HepG2 (cell line): ENCODE results near the gene MRPL58. TPM values are rescaled to one million over a fixed set of nuclear protein-coding genes. Genes with fewer than 3 reads are reported as not detected.

Source experiments
- KMT2B ChIP-seq: IDR thresholded peaks from 2 replicates; pipeline ENCODE4 v1.6.1; 2016; ENCODE audit warnings: missing genetic modification reagents, missing compliant biosample characterization
- MEF2D ChIP-seq: sonication (generic); formaldehyde crosslinking; IDR thresholded peaks from 2 replicates; pipeline ENCODE4 v1.5.1; 2020; ENCODE audit warnings: mild to moderate bottlenecking, missing genetic modification reagents
- MTF1 ChIP-seq: sonication (generic); formaldehyde crosslinking; IDR thresholded peaks from 2 replicates; pipeline ENCODE4 v1.5.0; 2020; ENCODE audit warnings: missing genetic modification reagents
- MXI1 ChIP-seq: IDR thresholded peaks from 3 replicates; pipeline ENCODE4 v1.6.1; 2012; ENCODE audit warnings: low read depth, low read length, inconsistent platforms, borderline replicate concordance
- MYC ChIP-seq: sonication (generic); formaldehyde crosslinking; IDR thresholded peaks from 2 replicates; pipeline ENCODE4 v1.9.0; 2021; ENCODE audit warnings: missing genetic modification reagents, borderline replicate concordance
- PCBP2 ChIP-seq: fragments of 200-400 bp; formaldehyde crosslinking; optimal IDR thresholded peaks from 2 replicates; pipeline ENCODE3; 2018; ENCODE audit warnings: low read length, low read depth; ENCODE audit not compliant: poor library complexity, severe bottlenecking
- RARA ChIP-seq: IDR thresholded peaks from 2 replicates; pipeline ENCODE4 v1.6.1; 2016; ENCODE audit warnings: missing genetic modification reagents, missing compliant biosample characterization
- RXRA ChIP-seq: sonication (generic); formaldehyde crosslinking; IDR thresholded peaks from 2 replicates; pipeline ENCODE4 v1.5.1; 2020; ENCODE audit warnings: missing genetic modification reagents
- YEATS2 ChIP-seq: sonication (generic); formaldehyde crosslinking; IDR thresholded peaks from 2 replicates; pipeline ENCODE4 v1.4.0; 2020; ENCODE audit warnings: missing genetic modification reagents, borderline replicate concordance
- ZNF12 ChIP-seq: sonication (generic); formaldehyde crosslinking; IDR thresholded peaks from 2 replicates; pipeline ENCODE4 v1.5.0; 2020; ENCODE audit warnings: missing genetic modification reagents
- ZNF274 ChIP-seq: sonication (generic); formaldehyde crosslinking; IDR thresholded peaks from 2 replicates; pipeline ENCODE4 v1.5.1; 2020; ENCODE audit warnings: mild to moderate bottlenecking, missing genetic modification reagents
- ZNF367 ChIP-seq: sonication (generic); formaldehyde crosslinking; IDR thresholded peaks from 2 replicates; pipeline ENCODE4 v1.4.0; 2020; ENCODE audit warnings: missing genetic modification reagents, borderline replicate concordance
- ZNF841 ChIP-seq: sonication (generic); formaldehyde crosslinking; IDR thresholded peaks from 2 replicates; pipeline ENCODE4 v1.8.1; 2023; ENCODE audit warnings: missing genetic modification reagents, borderline replicate concordance
- ZNF883 ChIP-seq: sonication (generic); formaldehyde crosslinking; IDR thresholded peaks from 2 replicates; pipeline ENCODE4 v1.5.1; 2020; ENCODE audit warnings: mild to moderate bottlenecking, missing genetic modification reagents; ENCODE audit errors: not compliant biosample characterization
- polyA plus RNA-seq, 8 experiments: library from polyadenylated mRNA; depleted of rRNA in 3 of 8; stranded (reverse) in 7 of 8; unstranded in 1 of 8; fragments of >200 nt; fragmentation: Illumina TruSeq in 4 of 8; extraction: Trizol in 4 of 8; gene quantifications; 2 replicates each; pipeline versions ENCODE4 v1.2.1 to v1.2.3, GENCODE V29; 2011 to 2016; ENCODE audit warnings: low read depth in 4 of 8, missing spikeins in 1 of 8, mixed read lengths in 1 of 8; ENCODE audit not compliant: insufficient read depth in 1 of 8
- total RNA-seq, 5 experiments: library from RNA; depleted of rRNA; stranded (reverse); fragments of >200 nt; fragmentation: Illumina TruSeq; extraction: Trizol; gene quantifications; 2 replicates each; pipeline ENCODE4 v1.2.3, GENCODE V29; 2016; ENCODE audit warnings: low read depth in 1 of 5
- TF ChIP-seq, protein P1 (sequence below): sonication (generic); formaldehyde crosslinking; IDR thresholded peaks from 2 replicates; pipeline ENCODE4; 2020; ENCODE audit warnings: missing genetic modification reagents, mild to moderate bottlenecking, borderline replicate concordance
- TF ChIP-seq, protein P2 (sequence below): sonication (generic); formaldehyde crosslinking; conservative IDR thresholded peaks from 2 replicates; pipeline ENCODE4 v1.4.0; 2020; ENCODE audit warnings: missing genetic modification reagents
- TF ChIP-seq, protein P3 (sequence below): sonication (generic); formaldehyde crosslinking; IDR thresholded peaks from 2 replicates; pipeline ENCODE4 v1.8.1; 2023; ENCODE audit warnings: mild to moderate bottlenecking, moderate library complexity, missing genetic modification reagents
- TF ChIP-seq, protein P4 (sequence below), 2 experiments: sonication (generic) in 1 of 2; formaldehyde crosslinking in 1 of 2; IDR thresholded peaks; 2 replicates each; pipeline versions ENCODE4 v1.4.0 to v1.6.1; 2016 to 2020; ENCODE audit warnings: borderline replicate concordance in 1 of 2, low read depth in 1 of 2, mild to moderate bottlenecking in 1 of 2, missing genetic modification reagents in 1 of 2

Gene MRPL58
- total and polyA plus RNA-seq, 2 of the 13 experiments (the other 11 are each of a cell fraction or from before 2014, with no cell fraction given) = 44.9 to 68.9 TPM

DNA sequence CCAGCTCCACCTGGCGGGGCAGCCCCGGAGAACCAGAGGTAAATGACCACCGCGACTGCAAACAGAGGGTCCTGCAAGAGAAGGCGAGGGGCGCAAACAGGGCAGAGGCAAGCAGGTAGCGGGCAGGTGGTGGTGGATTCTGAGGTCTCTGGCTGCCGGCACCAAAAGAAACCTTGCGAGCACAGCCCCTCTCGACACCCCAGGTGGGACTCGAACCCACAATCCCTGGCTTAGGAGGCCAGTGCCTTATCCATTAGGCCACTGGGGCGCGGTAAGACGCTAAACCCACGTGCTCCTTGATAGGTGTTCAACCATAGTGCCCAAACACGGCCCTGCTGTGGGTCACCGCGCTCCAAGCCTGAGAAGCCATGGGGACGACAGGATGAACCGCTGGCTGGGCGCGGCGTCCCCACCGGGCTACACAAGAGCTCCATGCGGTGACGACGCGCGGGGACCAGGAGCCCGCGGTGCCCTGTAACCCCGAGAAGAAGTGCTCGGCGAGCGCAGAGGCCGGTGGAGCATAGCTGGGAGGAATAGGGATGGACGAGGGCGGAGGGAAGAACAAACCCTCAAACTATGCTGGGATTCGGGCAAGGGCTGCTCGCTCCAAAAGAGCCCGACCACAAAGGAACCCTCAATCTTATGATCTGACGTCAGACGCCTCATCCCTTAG is 21.9 kb downstream of the MRPL58 start (continued):
- TF ChIP-seq, protein P1, sequence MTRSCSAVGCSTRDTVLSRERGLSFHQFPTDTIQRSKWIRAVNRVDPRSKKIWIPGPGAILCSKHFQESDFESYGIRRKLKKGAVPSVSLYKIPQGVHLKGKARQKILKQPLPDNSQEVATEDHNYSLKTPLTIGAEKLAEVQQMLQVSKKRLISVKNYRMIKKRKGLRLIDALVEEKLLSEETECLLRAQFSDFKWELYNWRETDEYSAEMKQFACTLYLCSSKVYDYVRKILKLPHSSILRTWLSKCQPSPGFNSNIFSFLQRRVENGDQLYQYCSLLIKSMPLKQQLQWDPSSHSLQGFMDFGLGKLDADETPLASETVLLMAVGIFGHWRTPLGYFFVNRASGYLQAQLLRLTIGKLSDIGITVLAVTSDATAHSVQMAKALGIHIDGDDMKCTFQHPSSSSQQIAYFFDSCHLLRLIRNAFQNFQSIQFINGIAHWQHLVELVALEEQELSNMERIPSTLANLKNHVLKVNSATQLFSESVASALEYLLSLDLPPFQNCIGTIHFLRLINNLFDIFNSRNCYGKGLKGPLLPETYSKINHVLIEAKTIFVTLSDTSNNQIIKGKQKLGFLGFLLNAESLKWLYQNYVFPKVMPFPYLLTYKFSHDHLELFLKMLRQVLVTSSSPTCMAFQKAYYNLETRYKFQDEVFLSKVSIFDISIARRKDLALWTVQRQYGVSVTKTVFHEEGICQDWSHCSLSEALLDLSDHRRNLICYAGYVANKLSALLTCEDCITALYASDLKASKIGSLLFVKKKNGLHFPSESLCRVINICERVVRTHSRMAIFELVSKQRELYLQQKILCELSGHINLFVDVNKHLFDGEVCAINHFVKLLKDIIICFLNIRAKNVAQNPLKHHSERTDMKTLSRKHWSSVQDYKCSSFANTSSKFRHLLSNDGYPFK = 0 out of 2 replicates have a peak, but pooled peaks have one; percentile 10
- no peak; the same call in 1 of the 2 replicates for TF ChIP-seq RARA (CRISPR knock-in tag)
- TF ChIP-seq KMT2B = 0 out of 2 replicates have a peak, but pooled peaks have one; percentile 40
- peak; percentile 12; the same call in 1 of the 2 replicates for TF ChIP-seq RXRA
- TF ChIP-seq MEF2D (CRISPR knock-in tag) = peak; percentile 84; the same call in 1 of the 2 replicates
- TF ChIP-seq MXI1 = peak; percentile 91; the same call in 2 of the 3 replicates
- no peak for TF ChIP-seq ZNF367 (CRISPR knock-in tag)
- TF ChIP-seq PCBP2 = no peak
- no peak for TF ChIP-seq ZNF841 (CRISPR knock-in tag)
- TF ChIP-seq, protein P2, sequence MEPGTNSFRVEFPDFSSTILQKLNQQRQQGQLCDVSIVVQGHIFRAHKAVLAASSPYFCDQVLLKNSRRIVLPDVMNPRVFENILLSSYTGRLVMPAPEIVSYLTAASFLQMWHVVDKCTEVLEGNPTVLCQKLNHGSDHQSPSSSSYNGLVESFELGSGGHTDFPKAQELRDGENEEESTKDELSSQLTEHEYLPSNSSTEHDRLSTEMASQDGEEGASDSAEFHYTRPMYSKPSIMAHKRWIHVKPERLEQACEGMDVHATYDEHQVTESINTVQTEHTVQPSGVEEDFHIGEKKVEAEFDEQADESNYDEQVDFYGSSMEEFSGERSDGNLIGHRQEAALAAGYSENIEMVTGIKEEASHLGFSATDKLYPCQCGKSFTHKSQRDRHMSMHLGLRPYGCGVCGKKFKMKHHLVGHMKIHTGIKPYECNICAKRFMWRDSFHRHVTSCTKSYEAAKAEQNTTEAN (CRISPR knock-in tag) = peak; percentile 61; the same call in 1 of the 2 replicates
- TF ChIP-seq MYC (CRISPR knock-in tag) = peak; percentile 95
- TF ChIP-seq ZNF274 (CRISPR knock-in tag) = peak; percentile 44; the same call in 1 of the 2 replicates
- TF ChIP-seq ZNF12 (CRISPR knock-in tag) = peak; percentile 79; the same call in 1 of the 2 replicates
- TF ChIP-seq YEATS2 (CRISPR knock-in tag) = peak; percentile 67
- TF ChIP-seq, protein P3, sequence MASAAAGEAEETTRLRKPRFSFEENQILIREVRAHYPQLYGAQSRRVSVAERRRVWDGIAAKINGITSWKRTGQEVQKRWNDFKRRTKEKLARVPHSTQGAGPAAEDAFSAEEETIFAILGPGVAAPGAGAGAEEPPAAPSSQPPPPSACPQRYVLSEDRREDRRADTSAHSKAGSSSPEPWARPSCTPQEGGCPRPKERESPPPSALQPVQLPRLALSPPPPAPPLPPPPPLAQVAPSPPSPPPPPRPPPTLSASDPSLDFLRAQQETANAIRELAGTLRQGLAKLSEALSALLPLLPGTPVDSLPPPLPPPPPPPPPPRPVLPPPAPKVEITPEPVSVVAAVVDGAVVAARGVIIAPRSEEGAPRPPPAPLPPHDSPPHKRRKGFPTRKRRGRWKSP = peak; percentile 81
- TF ChIP-seq MTF1 = peak; percentile 83; the same call in 1 of the 2 replicates
- peak; percentile 63 for TF ChIP-seq ZNF883 (CRISPR knock-in tag)
- TF ChIP-seq, protein P4, sequence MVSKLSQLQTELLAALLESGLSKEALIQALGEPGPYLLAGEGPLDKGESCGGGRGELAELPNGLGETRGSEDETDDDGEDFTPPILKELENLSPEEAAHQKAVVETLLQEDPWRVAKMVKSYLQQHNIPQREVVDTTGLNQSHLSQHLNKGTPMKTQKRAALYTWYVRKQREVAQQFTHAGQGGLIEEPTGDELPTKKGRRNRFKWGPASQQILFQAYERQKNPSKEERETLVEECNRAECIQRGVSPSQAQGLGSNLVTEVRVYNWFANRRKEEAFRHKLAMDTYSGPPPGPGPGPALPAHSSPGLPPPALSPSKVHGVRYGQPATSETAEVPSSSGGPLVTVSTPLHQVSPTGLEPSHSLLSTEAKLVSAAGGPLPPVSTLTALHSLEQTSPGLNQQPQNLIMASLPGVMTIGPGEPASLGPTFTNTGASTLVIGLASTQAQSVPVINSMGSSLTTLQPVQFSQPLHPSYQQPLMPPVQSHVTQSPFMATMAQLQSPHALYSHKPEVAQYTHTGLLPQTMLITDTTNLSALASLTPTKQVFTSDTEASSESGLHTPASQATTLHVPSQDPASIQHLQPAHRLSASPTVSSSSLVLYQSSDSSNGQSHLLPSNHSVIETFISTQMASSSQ (IDR thresholded peaks at IDR 0.05; ENCODE audit: low read depth) = no peak
- TF ChIP-seq, protein P4 (CRISPR knock-in tag; IDR thresholded peaks at IDR 0.05; ENCODE audit: borderline replicate concordance) = no peak; the same call in 1 of the 2 replicates
